NCI-H345 treated with DMSO at 0.1 percent for 48 hours (cell line): ENCODE data around the gene LRRC75A.

Experiments used
- DNase-seq: peaks from one replicate; lab custom pipeline; 2025; ENCODE audit not compliant: unreplicated experiment; lab: John Stamatoyannopoulos, UW

LRRC75A gene

DNA sequence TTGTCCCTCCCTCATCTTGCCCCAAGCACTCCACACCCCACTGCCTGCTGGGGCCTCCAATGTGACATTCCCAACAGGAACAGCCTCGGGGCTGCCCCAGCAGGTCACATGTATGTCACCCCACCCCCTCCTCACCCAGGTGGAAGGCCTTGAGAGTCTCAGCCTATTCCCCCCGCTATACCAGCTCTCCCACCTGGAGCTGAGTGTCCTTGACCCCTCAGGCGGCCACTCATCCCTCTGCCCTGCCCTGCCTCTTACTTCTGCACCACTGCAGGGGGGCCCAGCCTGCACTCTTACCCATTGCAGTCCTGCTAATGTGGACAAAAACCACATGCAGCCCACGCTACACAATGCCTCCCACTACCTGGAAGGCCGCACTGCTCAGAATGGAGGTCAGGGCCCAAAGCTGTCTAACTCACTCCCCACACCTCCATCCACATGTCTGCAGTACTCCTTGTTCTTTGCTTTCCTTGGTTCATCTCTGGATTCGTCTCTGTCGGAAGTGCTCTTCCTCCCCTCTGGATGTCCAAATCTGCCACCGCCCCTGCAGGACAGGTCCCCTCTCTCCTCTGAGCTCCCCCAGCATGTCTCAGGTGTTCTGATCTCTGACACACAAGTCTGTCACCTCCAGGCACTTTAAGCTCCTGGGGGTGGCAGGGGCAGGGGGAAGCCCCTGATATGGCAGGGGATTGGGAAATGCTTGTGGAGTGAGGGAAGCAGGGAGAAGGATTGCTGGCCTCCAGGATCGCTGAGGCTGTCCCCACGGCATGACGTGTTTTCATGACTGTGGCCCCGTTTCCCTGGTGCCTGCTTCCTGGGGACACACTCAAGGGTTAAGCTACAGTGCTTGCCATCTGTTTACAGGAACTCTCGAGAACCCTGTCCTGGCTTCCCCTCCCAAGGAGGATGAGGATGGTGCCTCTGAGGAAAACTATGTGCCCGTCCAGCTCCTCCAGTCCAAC is 55.8 kb downstream of the LRRC75A start:
- no peak for DNase-seq

DNA sequence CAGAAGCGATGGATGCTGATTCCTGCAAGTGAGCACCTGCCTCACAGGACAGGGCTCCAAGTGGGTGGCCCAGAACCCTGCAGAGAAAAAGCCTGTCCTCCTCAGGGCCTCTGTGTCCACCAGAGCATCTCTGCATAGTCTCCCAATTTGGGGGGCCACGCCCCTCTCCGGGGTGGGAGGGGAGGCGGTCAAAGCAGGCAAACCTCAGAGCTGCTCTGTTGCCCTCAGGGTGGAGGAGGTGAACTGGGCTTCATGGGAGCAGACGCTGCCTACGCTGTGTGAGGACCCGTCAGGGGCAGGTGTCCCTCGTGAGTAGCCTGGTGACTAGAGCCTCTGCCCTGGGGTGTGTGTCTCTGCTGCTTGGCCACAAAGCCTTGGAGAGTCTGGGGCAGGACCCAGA is 57.3 kb downstream of the LRRC75A start:
- no peak for DNase-seq

- DNase-seq, result no peak
Measured at GRCh38 chr17:16433514-16433913, 58.5 kb downstream of the LRRC75A start.

DNA sequence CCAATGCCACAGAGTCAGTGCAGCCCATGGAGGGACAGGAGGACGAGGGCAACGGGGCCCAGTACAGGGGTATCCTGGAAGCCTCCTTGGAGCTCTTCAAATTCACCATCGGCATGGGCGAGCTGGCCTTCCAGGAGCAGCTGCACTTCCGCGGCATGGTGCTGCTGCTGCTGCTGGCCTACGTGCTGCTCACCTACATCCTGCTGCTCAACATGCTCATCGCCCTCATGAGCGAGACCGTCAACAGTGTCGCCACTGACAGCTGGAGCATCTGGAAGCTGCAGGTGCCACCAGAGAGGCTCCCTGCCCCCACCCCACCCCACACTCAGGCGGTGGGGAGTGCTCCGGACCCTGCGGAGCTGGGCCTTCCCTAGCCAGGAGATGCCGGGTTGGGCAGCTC is 60.0 kb downstream of the LRRC75A start:
- DNase-seq, result no peak

GRCh38 chr17:16430650-16431049 is 61.3 kb downstream of the LRRC75A start:
- no peak for DNase-seq

DNA sequence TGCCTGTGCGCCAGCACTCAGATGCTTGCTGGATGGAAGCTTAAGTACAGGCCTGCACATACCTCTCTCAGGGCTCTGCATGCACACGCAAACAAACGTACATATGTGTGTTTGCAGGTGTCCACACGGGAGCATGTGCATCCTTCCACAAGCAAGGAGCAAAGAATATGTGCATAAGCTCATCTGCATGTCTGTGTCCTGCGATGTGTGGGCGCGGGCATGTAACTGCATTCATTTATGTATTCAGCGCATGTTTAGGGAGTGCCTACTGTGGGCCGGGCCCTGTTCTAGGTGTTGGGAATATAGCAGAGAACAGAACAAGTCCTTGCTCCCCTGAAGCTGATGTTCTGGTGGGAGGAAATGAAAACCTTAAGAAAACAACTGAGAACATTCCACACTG is 62.9 kb downstream of the LRRC75A start:
- no peak for DNase-seq

DNA sequence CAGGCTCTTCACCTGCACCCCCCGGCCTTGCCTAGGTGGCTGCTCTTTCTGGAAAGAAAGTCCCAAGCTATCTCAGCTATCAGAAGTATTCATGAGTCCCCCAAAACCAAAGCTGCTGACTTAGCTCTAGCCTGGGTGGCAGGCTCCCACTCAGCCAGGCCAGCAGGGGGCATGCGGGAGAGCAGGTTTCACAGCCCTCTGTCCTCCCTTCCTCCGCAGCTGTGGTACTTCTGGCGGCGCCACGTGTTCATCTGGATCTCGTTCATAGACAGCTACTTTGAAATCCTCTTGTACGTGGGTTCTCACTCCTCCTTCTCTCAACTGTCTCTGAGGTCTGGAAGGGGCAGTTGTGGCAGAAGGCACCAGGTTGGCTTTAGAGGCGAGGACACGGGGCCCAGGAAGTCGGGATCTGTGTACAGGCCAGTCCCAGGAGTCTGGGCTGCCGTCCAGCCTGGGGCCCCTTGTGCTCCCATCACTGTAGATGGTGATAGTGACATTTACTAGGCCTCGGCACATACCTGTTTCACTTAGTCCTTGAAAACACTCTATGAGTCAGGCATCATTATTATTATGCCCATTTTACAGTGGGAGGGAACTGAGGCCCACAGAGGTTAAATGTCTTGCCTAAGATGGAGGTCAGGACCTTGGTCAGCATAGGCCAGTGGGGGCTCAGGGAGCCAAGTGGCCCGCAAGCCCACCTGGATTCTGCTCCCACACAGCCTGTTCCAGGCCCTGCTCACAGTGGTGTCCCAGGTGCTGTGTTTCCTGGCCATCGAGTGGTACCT is 63.7 kb downstream of the LRRC75A start:
- DNase-seq, result no peak

GRCh38 chr17:16427020-16427419 is 65.0 kb downstream of the LRRC75A start:
- no peak for DNase-seq

DNA sequence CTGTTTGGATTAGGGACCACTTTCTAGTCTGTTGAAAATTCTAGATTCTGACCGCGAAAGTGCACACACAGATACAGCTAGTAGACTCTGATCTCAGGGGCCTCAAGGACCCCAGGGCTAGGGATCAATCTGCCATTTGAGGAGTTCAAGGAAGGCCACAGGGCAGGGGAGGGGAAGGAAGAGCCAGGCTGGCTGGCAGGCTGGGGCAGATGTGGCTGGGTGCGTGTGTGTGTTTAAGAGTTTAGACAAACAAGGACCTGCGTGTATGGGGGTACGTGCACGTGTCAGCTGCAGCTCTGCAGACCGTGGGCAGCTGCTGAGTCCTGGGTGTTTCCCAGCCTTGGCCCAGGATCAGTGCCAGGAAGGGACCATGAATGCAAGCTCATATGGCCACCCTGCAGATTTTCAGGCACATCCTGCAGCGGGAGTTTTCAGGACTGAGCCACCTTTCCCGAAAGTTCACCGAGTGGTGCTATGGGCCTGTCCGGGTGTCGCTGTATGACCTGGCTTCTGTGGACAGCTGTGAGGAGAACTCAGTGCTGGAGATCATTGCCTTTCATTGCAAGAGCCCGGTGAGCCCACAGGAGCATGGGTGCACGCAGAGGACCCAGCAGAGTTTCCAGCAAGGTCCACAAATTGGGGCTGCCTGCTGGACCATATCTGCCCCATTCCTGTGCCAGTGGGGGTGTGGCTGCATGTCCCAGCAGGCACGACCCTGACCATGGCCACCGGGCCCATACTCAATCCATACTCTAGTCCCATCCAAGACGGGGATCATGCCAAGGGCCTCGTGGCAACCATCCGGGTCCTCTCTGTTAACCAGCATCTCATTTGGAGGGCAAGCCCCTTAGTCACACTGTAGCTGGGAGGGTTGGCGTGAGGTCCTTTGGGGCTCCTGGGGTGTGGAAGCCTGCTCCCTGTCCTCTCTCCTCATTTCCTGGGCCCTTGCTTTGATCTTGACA is 66.0 kb downstream of the LRRC75A start:
- peak; percentile 19 for DNase-seq

- no peak for DNase-seq
Measured at GRCh38 chr17:16425202-16425601, 66.8 kb downstream of the LRRC75A start.

GRCh38 chr17:16423226-16423872 is 68.6 kb downstream of the LRRC75A start:
- DNase-seq, result no peak

DNA sequence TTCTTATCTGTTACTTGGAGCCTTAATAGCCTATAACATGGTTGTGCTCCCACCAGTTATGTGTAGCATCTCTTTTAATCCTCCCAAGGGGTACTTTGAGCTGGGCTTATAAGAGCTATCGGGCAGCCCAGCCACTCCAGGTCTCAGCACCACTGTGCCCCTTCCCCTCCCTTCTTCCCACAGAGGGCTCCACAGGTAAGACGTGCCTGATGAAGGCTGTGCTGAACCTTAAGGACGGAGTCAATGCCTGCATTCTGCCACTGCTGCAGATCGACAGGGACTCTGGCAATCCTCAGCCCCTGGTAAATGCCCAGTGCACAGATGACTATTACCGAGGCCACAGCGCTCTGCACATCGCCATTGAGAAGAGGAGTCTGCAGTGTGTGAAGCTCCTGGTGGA is 69.6 kb downstream of the LRRC75A start:
- DNase-seq, result no peak

GRCh38 chr17:16419929-16420271 is 72.1 kb downstream of the LRRC75A start:
- no peak for DNase-seq

- DNase-seq, result peak; percentile 75
Measured at GRCh38 chr17:16419074-16419928, 72.7 kb downstream of the LRRC75A start.

GRCh38 chr17:16418685-16419068 is 73.3 kb downstream of the LRRC75A start:
- DNase-seq, result no peak

GRCh38 chr17:16417896-16418684 is 73.9 kb downstream of the LRRC75A start:
- no peak for DNase-seq

GRCh38 chr17:16417399-16417798 is 74.6 kb downstream of the LRRC75A start:
- DNase-seq, result no peak

DNA sequence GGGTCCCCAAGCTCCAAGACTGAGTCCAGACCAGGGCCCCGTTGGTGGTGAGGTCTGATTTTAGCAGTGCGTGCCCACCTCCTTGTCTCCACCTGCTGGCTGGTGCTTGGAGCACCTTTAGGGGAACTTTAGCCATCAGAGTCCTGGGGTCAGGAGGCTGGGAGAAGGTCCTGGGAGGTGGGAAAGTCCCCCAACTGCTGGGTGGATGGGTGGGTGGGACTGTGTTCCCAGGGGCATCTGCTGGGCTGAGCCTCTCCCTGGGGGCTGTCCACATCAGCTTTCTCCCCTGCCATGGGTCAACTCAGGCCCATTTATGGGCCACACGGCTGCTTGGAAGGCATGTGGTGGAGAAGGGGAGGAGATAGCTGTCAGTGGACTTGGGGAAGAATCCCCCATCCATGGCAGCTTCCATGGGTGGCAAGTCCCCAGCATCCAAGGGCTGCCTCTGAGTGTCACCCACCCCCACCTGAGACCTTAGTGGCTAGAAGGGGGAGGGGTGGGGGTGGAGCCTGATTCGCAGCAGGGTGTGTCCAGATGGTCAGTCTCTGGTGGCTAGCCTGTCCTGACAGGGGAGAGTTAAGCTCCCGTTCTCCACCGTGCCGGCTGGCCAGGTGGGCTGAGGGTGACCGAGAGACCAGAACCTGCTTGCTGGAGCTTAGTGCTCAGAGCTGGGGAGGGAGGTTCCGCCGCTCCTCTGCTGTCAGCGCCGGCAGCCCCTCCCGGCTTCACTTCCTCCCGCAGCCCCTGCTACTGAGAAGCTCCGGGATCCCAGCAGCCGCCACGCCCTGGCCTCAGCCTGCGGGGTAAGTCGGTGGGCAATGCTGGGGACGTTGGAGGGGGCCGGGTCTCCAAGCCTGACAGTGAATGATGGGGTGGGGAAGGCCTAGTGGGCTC is 76.7 kb downstream of the LRRC75A start, which contains the start of gene TRPV2:
Gene TRPV2, plus strand, starts transcription at position 541 of the 894 bp plus-strand sequence. CDS start 2,098 bp downstream, outside the sequence.
- no peak for DNase-seq
